HPDE6-E6E7 (cell line): Measurements from ENCODE around the gene OR2F2.

Experiments used
- DNase-seq: peaks from one replicate; pipeline ENCODE4 v3.0.0; 2011; ENCODE audit warnings: missing footprints; ENCODE audit errors: extremely low spot score

The OR2F2 gene

DNA sequence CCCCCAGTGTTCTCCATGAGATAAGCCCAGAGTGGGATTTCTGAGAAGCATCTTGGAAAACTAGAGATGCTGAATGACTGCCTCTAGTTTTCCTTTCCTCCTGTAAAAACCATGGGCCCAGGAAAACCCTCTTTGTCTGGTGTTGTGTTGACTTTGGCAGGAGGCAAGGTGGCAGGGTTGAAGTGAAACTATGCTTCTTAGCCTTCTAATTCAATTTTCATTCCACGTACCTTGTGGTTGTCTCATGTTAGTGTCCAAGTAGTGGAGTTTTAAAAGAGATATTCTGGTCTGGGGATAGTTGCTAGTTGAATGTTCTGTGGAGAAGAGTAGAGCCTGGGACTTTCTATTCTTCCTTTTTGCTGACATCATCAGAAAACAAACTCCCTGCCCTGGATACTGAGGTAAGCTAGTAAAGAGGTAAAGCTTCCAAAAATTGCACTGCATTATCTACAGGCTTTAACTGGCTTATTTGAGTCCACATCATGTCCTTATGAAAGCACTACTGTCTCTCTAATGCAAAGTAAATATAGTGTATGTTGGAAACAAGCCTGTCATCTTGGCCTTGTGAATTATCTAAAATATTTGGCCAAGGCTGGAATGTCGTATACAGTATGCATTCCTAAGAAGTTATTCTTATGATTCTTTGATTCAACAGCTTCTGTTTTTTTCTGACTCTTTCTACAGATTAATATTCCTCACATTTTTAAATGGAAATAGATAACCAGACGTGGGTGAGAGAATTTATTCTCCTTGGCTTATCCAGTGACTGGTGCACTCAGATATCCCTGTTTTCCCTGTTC is at the start of gene OR2F2:
Gene OR2F2, plus strand, starts transcription at position 708 of the 800 bp plus-strand sequence. Its CDS starts 0 bp downstream, at position 708.
- DNase-seq, result no peak

DNA sequence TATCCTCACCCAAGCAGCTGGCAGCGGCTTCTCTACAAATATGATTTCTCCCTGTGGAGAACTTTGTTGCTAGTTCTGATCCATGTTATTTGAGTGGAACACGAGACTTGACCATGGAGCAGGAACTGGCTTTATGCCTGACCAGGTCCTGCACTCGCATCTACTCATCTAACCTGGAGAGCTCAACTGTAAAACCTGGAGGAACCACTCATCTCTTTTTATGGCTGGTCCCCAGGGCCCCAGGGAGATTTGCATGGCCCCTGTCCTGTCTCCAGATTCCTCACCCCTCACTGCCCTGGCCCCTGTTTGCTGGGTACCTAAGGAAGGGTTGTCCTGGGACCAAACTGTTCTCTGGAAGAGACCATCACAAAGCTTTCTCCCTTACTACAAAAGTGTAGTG is 49.1 kb upstream of the OR2F2 start:
- no peak for DNase-seq

DNA sequence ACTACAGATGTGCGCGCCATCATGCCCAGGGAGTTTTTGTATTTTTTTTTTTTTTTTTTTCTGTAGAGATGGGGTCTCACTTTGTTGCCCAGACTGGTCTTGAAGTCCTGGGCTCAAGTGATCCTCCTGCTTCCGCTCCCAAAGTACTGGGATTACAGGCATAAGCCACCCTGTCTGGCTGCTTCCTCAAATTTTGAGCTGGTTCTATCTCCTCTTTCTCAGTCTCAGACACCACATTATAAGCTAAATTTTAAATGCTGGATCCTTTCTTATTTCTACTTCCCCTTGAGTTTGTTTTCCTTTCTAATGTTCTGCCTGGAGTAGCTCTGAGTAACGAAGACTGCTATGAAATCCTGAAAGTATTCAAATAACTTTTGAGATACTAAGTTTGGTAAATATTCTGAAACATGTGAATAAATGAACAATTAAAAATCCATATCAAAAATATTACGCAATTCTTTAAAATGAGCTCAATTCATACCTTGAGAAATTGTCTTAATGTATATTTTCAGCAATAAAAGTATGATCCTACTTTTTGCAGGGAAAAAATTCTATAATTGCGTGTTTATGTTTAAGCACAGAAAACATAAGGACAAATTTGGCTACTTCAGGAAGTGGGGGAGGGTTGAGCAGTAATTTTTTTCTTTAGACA is 48.1 kb upstream of the OR2F2 start:
- no peak for DNase-seq

GRCh38 chr7:143889068-143889467 is 46.0 kb upstream of the OR2F2 start:
- DNase-seq, result no peak

- no peak for DNase-seq
Measured at GRCh38 chr7:143890558-143890957, 44.5 kb upstream of the OR2F2 start.

DNA sequence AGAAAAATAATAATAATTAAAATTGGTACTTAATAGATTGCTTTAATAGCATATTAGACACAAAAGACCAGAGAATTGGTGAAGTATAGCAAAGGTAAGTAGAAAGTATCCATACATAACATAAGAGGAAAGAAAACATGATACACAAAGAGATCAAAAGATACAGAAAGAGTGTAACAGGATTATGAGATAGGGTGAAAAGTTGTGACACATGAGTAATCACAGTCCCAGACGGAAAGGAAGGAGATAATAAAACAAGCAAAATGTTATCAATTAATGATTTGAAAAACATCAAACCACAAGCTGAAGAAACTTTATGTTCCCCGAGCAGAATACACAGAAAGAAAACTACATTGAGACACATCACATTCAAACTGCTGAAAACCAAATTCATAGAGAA is 43.6 kb upstream of the OR2F2 start:
- no peak for DNase-seq

- no peak for DNase-seq
Measured at GRCh38 chr7:143892527-143893300, 42.3 kb upstream of the OR2F2 start.

GRCh38 chr7:143896667-143897066 is 38.4 kb upstream of the OR2F2 start:
- DNase-seq, result no peak

- DNase-seq, result no peak
Measured at GRCh38 chr7:143898810-143899209, 36.2 kb upstream of the OR2F2 start.

DNA sequence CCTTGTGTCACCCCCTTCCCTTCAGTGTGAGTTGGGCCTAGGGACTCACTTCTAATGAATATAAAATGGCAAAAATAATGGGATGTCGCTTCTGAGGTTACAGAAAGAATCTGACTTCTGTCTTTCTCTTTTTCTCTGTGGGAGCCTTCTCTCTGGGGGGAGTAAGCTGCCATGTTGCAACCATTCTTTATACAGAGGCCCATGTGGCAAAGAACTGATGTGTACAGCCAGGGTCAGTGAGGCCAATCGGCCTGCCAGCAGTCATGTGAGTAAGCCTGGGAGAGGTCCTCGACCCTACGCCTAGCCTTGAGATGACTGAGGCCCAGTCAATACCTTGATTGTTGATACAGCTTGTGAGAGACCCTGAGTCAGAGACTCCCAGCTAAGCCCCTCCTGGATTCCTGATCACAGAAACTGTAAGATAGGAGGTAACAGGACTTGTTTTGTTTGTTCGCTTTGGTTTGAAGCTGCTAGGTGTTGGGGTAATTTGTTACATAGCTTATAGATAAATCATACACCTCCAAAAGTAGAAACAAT is 34.7 kb upstream of the OR2F2 start:
- DNase-seq, result no peak

- DNase-seq, result no peak
Measured at GRCh38 chr7:143901332-143901667, 33.7 kb upstream of the OR2F2 start.

DNA sequence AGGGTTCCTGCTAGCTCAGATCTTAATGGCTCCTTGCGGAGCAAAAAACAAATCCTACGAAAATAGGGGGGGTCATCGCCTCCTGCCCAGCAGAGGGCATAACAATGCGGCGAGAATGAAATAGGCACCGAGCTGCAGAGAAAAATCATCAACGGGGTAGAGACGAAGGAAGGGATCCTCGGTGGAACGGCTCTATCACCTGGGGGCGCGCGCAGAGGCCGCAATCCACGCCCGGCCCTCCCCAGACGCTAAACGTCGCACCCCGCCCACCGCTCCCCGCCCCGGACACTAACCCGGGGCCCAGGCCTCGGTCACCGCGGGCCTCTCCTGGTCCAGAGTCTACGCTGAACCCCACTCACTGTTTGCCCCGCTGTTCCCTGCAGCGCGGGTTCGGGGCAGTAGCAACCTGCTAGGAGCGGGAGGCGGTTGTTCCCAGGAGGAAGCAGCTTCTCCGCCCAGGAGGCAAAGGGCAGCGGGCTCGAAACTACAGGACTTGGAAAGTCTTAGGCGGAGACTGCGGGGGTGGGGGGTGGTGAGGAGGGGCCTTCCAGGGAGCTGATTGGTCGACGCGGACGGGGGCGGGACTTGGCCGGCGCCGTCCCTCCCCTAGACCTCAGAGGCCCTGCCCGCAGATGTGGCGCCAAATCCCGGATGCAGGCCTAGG is 33.2 kb upstream of the OR2F2 start, which contains the start of gene TCAF1:
Gene TCAF1, minus strand, starts transcription at position 509 of the 664 bp plus-strand sequence. CDS start 25,568 bp downstream, outside the sequence.
- peak; percentile 91 for DNase-seq

- no peak for DNase-seq
Measured at GRCh38 chr7:143902332-143902899, 32.6 kb upstream of the OR2F2 start.

- no peak for DNase-seq
Measured at GRCh38 chr7:143905509-143905908, 29.5 kb upstream of the OR2F2 start.

GRCh38 chr7:143906151-143906550 is 28.9 kb upstream of the OR2F2 start:
- no peak for DNase-seq

- no peak for DNase-seq
Measured at GRCh38 chr7:143906895-143907294, 28.1 kb upstream of the OR2F2 start.

DNA sequence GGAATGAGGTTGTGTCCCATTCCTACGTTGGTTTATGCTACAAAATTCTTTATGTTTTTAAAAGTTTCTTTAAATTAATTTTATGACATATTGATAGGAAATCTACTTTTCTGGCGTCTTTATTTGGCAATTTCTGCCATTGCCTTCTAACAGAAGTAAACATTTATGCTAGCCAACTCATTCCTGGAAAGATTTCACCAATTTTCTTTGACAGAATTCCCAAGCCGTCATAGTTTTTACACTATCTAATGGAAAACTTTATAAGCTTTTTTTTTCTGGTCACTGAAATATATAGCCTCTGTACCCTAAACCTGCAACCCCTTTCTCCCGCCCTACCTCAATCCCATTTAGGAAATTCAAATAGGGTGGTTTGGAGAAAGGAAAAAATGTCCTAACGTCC is 26.9 kb upstream of the OR2F2 start:
- DNase-seq, result no peak

DNA sequence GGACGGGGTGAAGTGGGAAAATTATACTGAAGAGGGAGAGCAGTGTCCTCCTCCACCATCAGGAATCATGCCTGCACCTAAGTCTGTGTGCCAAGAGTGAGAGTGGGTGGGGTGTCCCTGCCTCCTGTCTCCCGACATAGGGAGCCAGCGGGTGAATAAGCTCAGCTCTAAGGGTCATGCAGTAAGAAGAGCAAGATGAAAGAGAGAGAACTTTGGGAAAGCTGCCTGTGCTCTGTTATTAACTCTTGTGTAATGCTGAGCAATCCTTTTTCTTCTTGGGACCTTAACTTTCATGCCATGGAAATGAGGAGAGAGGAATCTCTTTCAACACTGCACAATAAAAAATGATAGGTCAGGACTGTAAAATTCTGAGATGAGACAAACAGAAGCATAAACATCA is 25.2 kb upstream of the OR2F2 start:
- DNase-seq, result no peak

DNA sequence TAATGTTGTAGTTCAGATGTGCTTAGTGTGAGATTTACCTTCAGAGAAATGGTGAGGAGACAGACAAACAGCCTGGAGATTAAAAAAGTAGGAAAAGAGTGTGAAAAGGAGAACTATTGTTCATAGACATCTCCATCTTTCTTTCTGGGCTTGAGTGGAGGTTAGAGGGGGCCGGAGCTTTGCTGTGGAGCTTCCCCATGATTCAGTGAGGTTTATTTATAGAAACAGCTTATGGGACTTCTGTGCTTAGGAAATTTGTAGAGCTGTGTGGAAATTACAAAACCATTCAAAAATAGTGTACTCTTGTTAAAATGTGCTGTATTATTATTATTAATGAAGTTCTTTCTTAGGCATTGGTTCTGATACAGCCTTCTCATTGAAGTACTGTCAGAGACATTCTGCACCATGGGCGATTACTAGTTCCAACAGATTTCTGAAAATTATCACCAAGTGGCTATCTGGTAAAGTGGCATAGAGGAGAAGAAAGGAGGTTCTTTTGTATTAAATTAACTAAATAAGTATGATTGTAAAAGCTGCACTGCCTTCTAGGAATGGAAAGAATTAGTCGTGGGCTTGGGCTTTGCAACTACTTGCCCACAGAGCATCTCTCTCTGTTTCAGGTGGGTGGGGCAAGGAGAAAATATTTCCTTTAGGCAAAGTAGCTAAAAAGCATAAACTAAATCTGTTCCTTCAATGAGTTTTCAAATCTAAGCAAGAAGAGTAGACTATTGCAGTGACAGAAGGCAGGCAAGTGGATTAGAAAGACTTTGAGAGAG is 24.4 kb upstream of the OR2F2 start:
- DNase-seq, result no peak

- no peak for DNase-seq
Measured at GRCh38 chr7:143913945-143914615, 21.0 kb upstream of the OR2F2 start.
